H9 (cell line): ENCODE measurements around the gene ADH7. TPM values are rescaled to one million over a fixed set of nuclear protein-coding genes. Genes with fewer than 3 reads are reported as not detected.

Experiments used
- DNase-seq: peaks from one replicate; pipeline ENCODE4 v3.0.0-alpha.2; 2017
- H2AFZ ChIP-seq: one replicate; pipeline ENCODE4 v1.6.1; 2013; ENCODE audit warnings: mild to moderate bottlenecking, low read length, control low read depth, moderate library complexity
- H2AK5ac ChIP-seq: 2 replicates; pipeline ENCODE4 v1.6.1; 2013; ENCODE audit warnings: low read length, control low read depth, mixed read lengths; ENCODE audit not compliant: insufficient read length
- H2BK120ac ChIP-seq: one replicate; pipeline ENCODE4 v1.6.1; 2013; ENCODE audit warnings: low read depth, mild to moderate bottlenecking, low read length, control low read depth, inconsistent platforms; ENCODE audit not compliant: poor library complexity, severe bottlenecking
- H2BK12ac ChIP-seq: 2 replicates; pipeline ENCODE4 v1.6.1; 2013; ENCODE audit warnings: low read length, control low read depth, mixed read lengths, low read depth; ENCODE audit not compliant: insufficient read length
- H2BK15ac ChIP-seq: 2 replicates; pipeline ENCODE4 v1.6.1; 2013; ENCODE audit warnings: low read depth, low read length, control low read depth
- H2BK20ac ChIP-seq: one replicate; pipeline ENCODE4 v1.6.1; 2013; ENCODE audit warnings: low read depth, mild to moderate bottlenecking, low read length, control low read depth, inconsistent platforms; ENCODE audit not compliant: poor library complexity, severe bottlenecking
- H2BK5ac ChIP-seq: 2 replicates; pipeline ENCODE4 v1.6.1; 2013; ENCODE audit warnings: low read length, control low read depth, mixed read lengths; ENCODE audit not compliant: insufficient read length
- H3K14ac ChIP-seq: 2 replicates; pipeline ENCODE4 v1.6.1; 2013; ENCODE audit warnings: low read length, control low read depth; ENCODE audit not compliant: insufficient read depth
- H3K18ac ChIP-seq: 2 replicates; pipeline ENCODE4 v1.6.1; 2013; ENCODE audit warnings: low read depth, mild to moderate bottlenecking, mixed read lengths, low read length, control low read depth; ENCODE audit not compliant: insufficient read length
- H3K23ac ChIP-seq: 2 replicates; pipeline ENCODE4 v1.6.1; 2013; ENCODE audit warnings: low read length, control low read depth, mixed read lengths, low read depth; ENCODE audit not compliant: insufficient read length
- H3K23me2 ChIP-seq: 2 replicates; pipeline ENCODE4 v1.6.1; 2013; ENCODE audit warnings: low read depth, mild to moderate bottlenecking, mixed read lengths, low read length, control low read depth; ENCODE audit not compliant: insufficient read length, poor library complexity, severe bottlenecking
- H3K27ac ChIP-seq: 2 replicates; pipeline ENCODE4 v1.5.1; 2013; ENCODE audit warnings: low read length, control low read depth, mixed read lengths, low read depth; ENCODE audit not compliant: insufficient read length
- H3K27me3 ChIP-seq: 2 replicates; pipeline ENCODE4 v1.6.1; 2013; ENCODE audit warnings: low read length, control low read depth, inconsistent platforms; ENCODE audit not compliant: insufficient read depth
- H3K4ac ChIP-seq: 2 replicates; pipeline ENCODE4 v1.6.1; 2013; ENCODE audit warnings: low read depth, mild to moderate bottlenecking, control low read depth, inconsistent platforms, low read length, moderate library complexity
- H3K4me1 ChIP-seq: 2 replicates; pipeline ENCODE4 v1.6.1; 2013; ENCODE audit warnings: low read length, control low read depth, inconsistent platforms; ENCODE audit not compliant: insufficient read depth
- H3K4me2 ChIP-seq: 2 replicates; pipeline ENCODE4 v1.6.1; 2013; ENCODE audit warnings: low read length, control low read depth, mixed read lengths; ENCODE audit not compliant: insufficient read length, insufficient read depth
- H3K56ac ChIP-seq: 2 replicates; pipeline ENCODE4 v1.6.1; 2013; ENCODE audit warnings: low read depth, mild to moderate bottlenecking, mixed read lengths, low read length, control low read depth; ENCODE audit not compliant: insufficient read length
- H3K79me1 ChIP-seq: 2 replicates; pipeline ENCODE4 v1.6.1; 2013; ENCODE audit warnings: low read depth, mild to moderate bottlenecking, moderate library complexity, low read length, control low read depth, inconsistent platforms; ENCODE audit not compliant: insufficient read depth, poor library complexity, severe bottlenecking
- H3K79me2 ChIP-seq: 2 replicates; pipeline ENCODE4 v1.6.1; 2013; ENCODE audit warnings: low read length, control low read depth, inconsistent platforms; ENCODE audit not compliant: insufficient read depth
- H3K9ac ChIP-seq: 2 replicates; pipeline ENCODE4 v1.6.1; 2013; ENCODE audit warnings: low read length, control low read depth, mixed read lengths; ENCODE audit not compliant: insufficient read length; ENCODE audit errors: extremely low read depth
- H3K9me3 ChIP-seq: one replicate; pipeline ENCODE4 v1.6.1; 2013; ENCODE audit warnings: low read depth, low read length, inconsistent platforms; ENCODE audit not compliant: control insufficient read depth
- H3T11ph ChIP-seq: one replicate; pipeline ENCODE4 v1.6.1; 2013; ENCODE audit warnings: mild to moderate bottlenecking, low read length, control low read depth, inconsistent platforms
- H4K20me1 ChIP-seq: one replicate; pipeline ENCODE4 v1.6.1; 2013; ENCODE audit not compliant: control insufficient read depth, insufficient read length, insufficient read depth
- H4K5ac ChIP-seq: 2 replicates; pipeline ENCODE4 v1.6.1; 2013; ENCODE audit warnings: low read depth, mild to moderate bottlenecking, mixed read lengths, low read length, control low read depth; ENCODE audit not compliant: insufficient read length
- H4K8ac ChIP-seq: replicated peaks from 2 replicates; pipeline ENCODE4 v1.6.1; 2013; ENCODE audit warnings: low read length, control low read depth, mixed read lengths, low read depth; ENCODE audit not compliant: insufficient read length
- H4K91ac ChIP-seq: 2 replicates; pipeline ENCODE4 v1.6.1; 2013; ENCODE audit warnings: low read depth, mild to moderate bottlenecking, moderate library complexity, mixed read lengths, low read length, control low read depth; ENCODE audit not compliant: insufficient read length
- H3K27ac Mint-ChIP-seq, 3 experiments: 2 replicates in 2 of 3; 3 replicates in 1 of 3; pipeline ENCODE4 v1.8.0; 2020 to 2021; ENCODE audit warnings: mixed read lengths in 3 of 3, mild to moderate bottlenecking in 1 of 3, moderate library complexity in 1 of 3
- H3K27me3 Mint-ChIP-seq: 2 replicates; pipeline ENCODE4 v1.8.0; 2021; ENCODE audit warnings: low read depth, mild to moderate bottlenecking, moderate library complexity, mixed read lengths
- H3K36me3 Mint-ChIP-seq, 3 experiments: 2 replicates in 2 of 3; 3 replicates in 1 of 3; pipeline ENCODE4 v1.8.0; 2020 to 2021; ENCODE audit warnings: low read depth in 3 of 3, mixed read lengths in 3 of 3; ENCODE audit not compliant: insufficient read depth in 1 of 3
- H3K4me1 Mint-ChIP-seq, 2 experiments: 2 replicates each; pipeline ENCODE4 v1.8.0; 2020; ENCODE audit warnings: mixed read lengths in 2 of 2
- H3K4me3 Mint-ChIP-seq, 2 experiments: 2 replicates in 1 of 2; 3 replicates in 1 of 2; pipeline ENCODE4 v1.8.0; 2020 to 2021; ENCODE audit warnings: mild to moderate bottlenecking in 2 of 2, mixed read lengths in 2 of 2, moderate library complexity in 1 of 2
- H3K9me3 Mint-ChIP-seq, 2 experiments: 2 replicates in 1 of 2; 3 replicates in 1 of 2; pipeline ENCODE4 v1.8.0; 2020; ENCODE audit warnings: mild to moderate bottlenecking in 2 of 2, mixed read lengths in 2 of 2, moderate library complexity in 1 of 2
- CTCF ChIP-seq: fragments of 200-600 bp; sonication (generic); conservative IDR thresholded peaks from 3 replicates; pipeline ENCODE4 v1.8.0; 2021; ENCODE audit warnings: antibody characterized with exemption, mild to moderate bottlenecking
- WGBS: extraction: QIAGEN DNeasy Blood & Tissue Kit; methylation state at CpG from one replicate; pipeline ENCODE4 v1.1.7; 2013; ENCODE audit warnings: missing lambda C conversion rate, low lambda C conversion rate, mixed read lengths; ENCODE audit not compliant: insufficient read length; ENCODE audit errors: extremely low coverage; 5-methylcytosine and 5-hydroxymethylcytosine counted together
- total RNA-seq: library from RNA; stranded (reverse); gene quantifications from 2 replicates; pipeline ENCODE4 v1.2.1, GENCODE V29; 2021

The ADH7 gene
- total RNA-seq, 1 experiment from 2014 or later: not detected

GRCh38 chr4:99457270-99457669, 22.1 kb upstream of the ADH7 start:
- H3K4me1 Mint-ChIP-seq: peaks cover 0 to 5% of the 10 kb centered on the region in 2 experiments; a peak in 2 of 4 replicates
- Histone ChIP-seq H2BK15ac (no peak overlapping the region), H3K4me1 (no peaks in the 10 kb centered on the region), H2BK12ac (no peak overlapping the region), H3K9ac (no peak overlapping the region), H3K79me1 (no peaks in the 10 kb centered on the region), H3K4me2 (no peak overlapping the region), H2BK20ac (no peak overlapping the region), H4K20me1 (no peaks in the 10 kb centered on the region), H2BK120ac (no peak overlapping the region), H4K91ac (no peak overlapping the region), H2AK5ac (no peak overlapping the region), H4K8ac (no peak overlapping the region), H3K27ac (no peak overlapping the region), H2AFZ (no peak overlapping the region), H3K27me3 (no peaks in the 10 kb centered on the region), H2BK5ac (no peak overlapping the region), H3K23me2 (no peaks in the 10 kb centered on the region), H3K79me2 (no peaks in the 10 kb centered on the region), H3K4ac (no peak overlapping the region), H3K56ac (no peak overlapping the region), H3K18ac (no peak overlapping the region), H3K14ac (no peak overlapping the region), H3K23ac (no peak overlapping the region), H4K5ac (no peak overlapping the region), H3K9me3 (no peaks in the 10 kb centered on the region), H3T11ph (no peak overlapping the region)
- H3K36me3 Mint-ChIP-seq: peaks cover 0 to 5% (median 0%) of the 10 kb centered on the region in 3 experiments; a peak in 1 of 7 replicates
- TF ChIP-seq CTCF: no peak
- peaks cover 0 to 8% of the 10 kb centered on the region in 2 experiments; a peak in 2 of 5 replicates for H3K9me3 Mint-ChIP-seq
- no CpG with 5 or more reads among the region's 4 CpGs for WGBS
- H3K27ac Mint-ChIP-seq: no peak overlapping the region
- no peak for DNase-seq
- no peaks in the 10 kb centered on the region for H3K27me3 Mint-ChIP-seq
- H3K4me3 Mint-ChIP-seq: no peak overlapping the region
